Fibroblast of the aortic adventitia (primary cell): ENCODE data around the gene TMEM59. TPM values are rescaled to one million over a fixed set of nuclear protein-coding genes. Genes with fewer than 3 reads are reported as not detected.
A peak's percentile ranks its signal among the peaks of the same experiment; 100 is the strongest.

ENCODE experiments used
- DNase-seq: peaks from one replicate; pipeline ENCODE4 v3.0.0-alpha.2; 2010; ENCODE audit warnings: low read depth
- H3K4me3 ChIP-seq: 2 replicates; pipeline ENCODE4 v1.5.1; 2011; ENCODE audit warnings: low read depth, mild to moderate bottlenecking, control low read depth, low read length, moderate library complexity
- total RNA-seq: library from RNA; depleted of rRNA; stranded (reverse); fragments of >200 nt; gene quantifications from 2 replicates; pipeline ENCODE4 v1.2.3, GENCODE V29; 2012; ENCODE audit warnings: low replicate concordance
- TF ChIP-seq, protein P1 (sequence below): IDR thresholded peaks from 2 replicates; pipeline ENCODE4 v1.5.1; 2011; ENCODE audit warnings: mild to moderate bottlenecking, low read length, control low read depth, inconsistent platforms; ENCODE audit not compliant: insufficient read depth

Gene TMEM59
- total RNA-seq, 1 donor, result 278 TPM

DNA sequence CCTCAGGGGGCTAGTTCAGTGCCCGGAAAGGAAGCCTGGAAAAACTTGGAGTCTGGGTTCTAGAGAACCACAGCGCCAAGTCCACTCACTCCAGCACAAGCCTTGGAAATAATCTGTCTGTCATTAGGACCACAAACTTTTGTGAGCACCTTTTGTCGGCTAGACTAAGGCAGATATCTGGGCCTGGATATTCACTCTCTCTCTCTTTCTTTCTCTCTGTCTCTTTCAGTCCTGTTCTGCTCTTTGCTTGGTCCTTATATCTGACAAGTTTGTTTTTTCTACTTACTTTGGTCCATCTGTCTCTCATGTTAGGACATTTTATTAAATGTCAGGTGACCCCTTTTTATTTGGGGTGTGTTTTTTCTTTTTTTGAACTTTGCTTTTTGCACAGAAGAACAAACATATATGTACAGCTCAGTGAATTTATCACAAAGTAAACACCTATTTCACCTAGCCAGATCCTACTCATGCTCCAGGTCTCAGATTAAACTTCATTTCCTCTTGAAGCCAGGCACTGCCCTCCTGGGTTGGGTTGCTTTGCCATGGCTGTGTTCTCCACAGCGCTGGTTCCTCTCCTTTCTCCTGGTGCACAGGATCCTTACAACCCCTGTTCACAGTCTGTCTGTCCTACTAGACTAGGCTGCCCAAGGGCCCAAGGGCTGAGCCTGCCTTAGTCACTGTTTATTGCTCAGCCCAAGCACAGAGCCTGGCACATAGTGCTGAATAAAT is 41.2 kb upstream of the TMEM59 start:
- no peak for DNase-seq
- H3K4me3 ChIP-seq, result no peak overlapping the region
- TF ChIP-seq, protein P1, sequence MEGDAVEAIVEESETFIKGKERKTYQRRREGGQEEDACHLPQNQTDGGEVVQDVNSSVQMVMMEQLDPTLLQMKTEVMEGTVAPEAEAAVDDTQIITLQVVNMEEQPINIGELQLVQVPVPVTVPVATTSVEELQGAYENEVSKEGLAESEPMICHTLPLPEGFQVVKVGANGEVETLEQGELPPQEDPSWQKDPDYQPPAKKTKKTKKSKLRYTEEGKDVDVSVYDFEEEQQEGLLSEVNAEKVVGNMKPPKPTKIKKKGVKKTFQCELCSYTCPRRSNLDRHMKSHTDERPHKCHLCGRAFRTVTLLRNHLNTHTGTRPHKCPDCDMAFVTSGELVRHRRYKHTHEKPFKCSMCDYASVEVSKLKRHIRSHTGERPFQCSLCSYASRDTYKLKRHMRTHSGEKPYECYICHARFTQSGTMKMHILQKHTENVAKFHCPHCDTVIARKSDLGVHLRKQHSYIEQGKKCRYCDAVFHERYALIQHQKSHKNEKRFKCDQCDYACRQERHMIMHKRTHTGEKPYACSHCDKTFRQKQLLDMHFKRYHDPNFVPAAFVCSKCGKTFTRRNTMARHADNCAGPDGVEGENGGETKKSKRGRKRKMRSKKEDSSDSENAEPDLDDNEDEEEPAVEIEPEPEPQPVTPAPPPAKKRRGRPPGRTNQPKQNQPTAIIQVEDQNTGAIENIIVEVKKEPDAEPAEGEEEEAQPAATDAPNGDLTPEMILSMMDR, result no peak

DNA sequence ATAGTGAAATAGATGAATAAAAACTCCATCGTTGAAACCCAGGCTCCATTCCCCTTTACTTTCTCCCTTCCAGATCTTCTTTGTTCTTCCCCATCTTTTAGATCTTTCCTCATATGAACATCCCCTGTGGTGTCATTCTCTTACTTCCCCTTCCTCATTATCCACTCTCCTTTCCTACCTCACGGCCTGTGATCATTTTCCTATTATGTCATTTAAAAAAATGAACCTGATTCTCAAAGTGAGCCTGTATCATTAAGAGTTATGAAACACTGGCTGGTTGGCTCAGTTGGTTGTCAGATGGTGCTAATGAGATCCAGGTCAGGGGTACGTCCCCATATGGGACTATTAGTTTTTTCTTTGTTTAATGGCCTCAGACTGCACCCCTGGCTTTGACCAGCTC is 38.7 kb upstream of the TMEM59 start:
- H3K4me3 ChIP-seq, result no peak overlapping the region
- no peak for DNase-seq
- TF ChIP-seq, protein P1, result no peak

GRCh38 chr1:54088385-54088784 is 35.4 kb upstream of the TMEM59 start:
- DNase-seq, result no peak
- no peak overlapping the region for H3K4me3 ChIP-seq
- TF ChIP-seq, protein P1, result no peak

DNA sequence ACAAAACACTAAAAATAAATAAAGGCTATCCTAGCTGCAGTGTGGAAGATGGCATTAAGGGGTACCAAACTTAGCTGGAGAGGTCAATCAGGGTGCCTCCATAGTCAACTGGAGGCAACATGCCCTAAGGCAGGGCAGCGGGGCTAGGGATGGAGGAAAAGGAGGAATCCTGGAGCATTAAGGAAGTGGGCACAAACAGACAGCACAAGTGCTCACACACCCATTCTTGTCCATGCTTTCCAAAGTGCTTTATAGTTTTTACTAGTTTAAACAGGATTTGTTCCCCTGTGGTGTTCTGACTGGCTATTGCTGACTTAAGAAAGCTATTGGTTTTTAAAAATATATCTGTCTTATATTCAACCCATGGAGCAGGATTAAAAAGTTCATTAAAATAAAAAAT is 33.8 kb upstream of the TMEM59 start:
- TF ChIP-seq, protein P1, result no peak
- no peak overlapping the region for H3K4me3 ChIP-seq
- DNase-seq, result no peak

- H3K4me3 ChIP-seq, result no peak overlapping the region
- TF ChIP-seq, protein P1, result no peak
- no peak for DNase-seq
Observed at GRCh38 chr1:54084794-54085193, 31.8 kb upstream of the TMEM59 start.

- DNase-seq, result peak; percentile 77
- H3K4me3 ChIP-seq, result no peak overlapping the region
- TF ChIP-seq, protein P1, result peak; percentile 76
Observed at GRCh38 chr1:54081306-54082270, 28.6 kb upstream of the TMEM59 start.
